ENCODE measurements around the gene SLC16A8. TPM values are rescaled to one million over a fixed set of nuclear protein-coding genes. Genes with fewer than 3 reads are reported as not detected.

The SLC16A8 gene
- total RNA-seq, 1 experiment from 2014 or later, result 1.1 TPM

DNA sequence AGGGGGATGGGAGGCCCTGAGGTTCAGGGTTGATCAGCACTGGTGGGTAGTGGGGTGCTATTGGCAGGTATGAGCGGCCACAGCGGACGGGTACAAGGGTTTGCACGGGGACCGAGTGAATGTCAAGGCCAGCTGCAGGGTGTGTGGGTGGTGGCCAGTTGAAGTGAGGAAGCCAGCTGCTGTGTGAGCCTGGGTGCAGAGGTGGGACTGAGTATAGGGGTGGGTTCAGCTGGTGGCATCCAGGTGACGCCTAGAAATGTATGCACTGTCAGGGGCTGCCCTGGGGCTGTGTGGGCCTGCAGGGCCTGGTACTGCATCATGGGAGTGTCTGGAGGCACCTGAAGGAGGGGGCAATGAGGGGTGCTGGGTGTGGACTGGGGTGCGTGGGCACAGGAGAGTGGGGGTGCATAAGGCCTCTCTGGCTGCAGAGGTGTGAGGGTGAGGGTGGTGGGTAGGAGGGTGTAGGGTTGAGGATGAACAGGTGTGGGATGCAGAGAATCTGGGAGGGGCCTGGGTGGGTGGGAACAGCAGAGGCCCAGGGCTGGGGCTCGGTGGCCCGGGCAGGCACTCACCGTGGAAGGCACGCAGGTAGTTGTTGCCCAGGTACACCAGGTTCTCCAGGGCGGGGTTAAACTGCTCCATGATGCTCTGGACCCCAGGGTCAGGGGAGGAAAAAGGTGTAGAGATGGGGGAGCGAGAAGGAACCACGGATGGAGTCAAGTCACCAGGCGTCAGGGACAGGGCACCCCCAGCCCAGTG, 24.8 kb upstream of the SLC16A8 start:
- H3K79me2 ChIP-seq (ENCODE audit: insufficient read depth, low read length), result no peaks in the 10 kb centered on the region
- H2BK12ac ChIP-seq (ENCODE audit: insufficient read length, low read depth, low read length), result no peak overlapping the region
- no peaks in the 10 kb centered on the region for H3K4me1 ChIP-seq (ENCODE audit: insufficient read depth, low read length)
- WGBS (ENCODE audit: extremely low coverage, insufficient read length, low lambda C conversion rate), result no CpG with 5 or more reads among the region's 15 CpGs
- H3K23ac ChIP-seq (ENCODE audit: insufficient read length, low read depth, low read length), result no peak overlapping the region
- no peaks in the 10 kb centered on the region for H3K9me3 ChIP-seq (ENCODE audit: control insufficient read depth, low read depth, low read length)
- no peak overlapping the region for H2BK15ac ChIP-seq (ENCODE audit: low read depth, low read length)
- H3K9me3 Mint-ChIP-seq, result peaks cover 0 to 3% of the 10 kb centered on the region in 2 experiments; a peak in 1 of 5 replicates
- H3T11ph ChIP-seq (ENCODE audit: low read length), result no peak overlapping the region
- no peak overlapping the region for H2BK20ac ChIP-seq (ENCODE audit: low read depth, low read length, poor library complexity, severe bottlenecking)
- H3K14ac ChIP-seq (ENCODE audit: insufficient read depth, low read length), result no peak overlapping the region
- no peak overlapping the region for H3K56ac ChIP-seq (ENCODE audit: insufficient read length, low read depth, low read length)
- no peak overlapping the region for H2AFZ ChIP-seq (ENCODE audit: low read length)
- no peaks in the 10 kb centered on the region for H3K27me3 ChIP-seq (ENCODE audit: insufficient read depth, low read length)
- no peak overlapping the region for H3K4me2 ChIP-seq (ENCODE audit: insufficient read depth, insufficient read length, low read length)
- TF ChIP-seq, protein P1, sequence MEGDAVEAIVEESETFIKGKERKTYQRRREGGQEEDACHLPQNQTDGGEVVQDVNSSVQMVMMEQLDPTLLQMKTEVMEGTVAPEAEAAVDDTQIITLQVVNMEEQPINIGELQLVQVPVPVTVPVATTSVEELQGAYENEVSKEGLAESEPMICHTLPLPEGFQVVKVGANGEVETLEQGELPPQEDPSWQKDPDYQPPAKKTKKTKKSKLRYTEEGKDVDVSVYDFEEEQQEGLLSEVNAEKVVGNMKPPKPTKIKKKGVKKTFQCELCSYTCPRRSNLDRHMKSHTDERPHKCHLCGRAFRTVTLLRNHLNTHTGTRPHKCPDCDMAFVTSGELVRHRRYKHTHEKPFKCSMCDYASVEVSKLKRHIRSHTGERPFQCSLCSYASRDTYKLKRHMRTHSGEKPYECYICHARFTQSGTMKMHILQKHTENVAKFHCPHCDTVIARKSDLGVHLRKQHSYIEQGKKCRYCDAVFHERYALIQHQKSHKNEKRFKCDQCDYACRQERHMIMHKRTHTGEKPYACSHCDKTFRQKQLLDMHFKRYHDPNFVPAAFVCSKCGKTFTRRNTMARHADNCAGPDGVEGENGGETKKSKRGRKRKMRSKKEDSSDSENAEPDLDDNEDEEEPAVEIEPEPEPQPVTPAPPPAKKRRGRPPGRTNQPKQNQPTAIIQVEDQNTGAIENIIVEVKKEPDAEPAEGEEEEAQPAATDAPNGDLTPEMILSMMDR (conservative IDR thresholded peaks at IDR 0.05), result no peak
- no peak overlapping the region for H2AK5ac ChIP-seq (ENCODE audit: insufficient read length, low read length)
- H4K91ac ChIP-seq (ENCODE audit: insufficient read length, low read depth, low read length), result no peak overlapping the region
- H3K27ac ChIP-seq (ENCODE audit: insufficient read length, low read depth, low read length), result no peak overlapping the region
- H3K18ac ChIP-seq (ENCODE audit: insufficient read length, low read depth, low read length), result no peak overlapping the region
- no peak overlapping the region for H3K4ac ChIP-seq (ENCODE audit: low read depth, low read length)
- DNase-seq, result no peak
- H3K79me1 ChIP-seq (ENCODE audit: insufficient read depth, low read depth, low read length, poor library complexity, severe bottlenecking), result no peaks in the 10 kb centered on the region
- H4K20me1 ChIP-seq (ENCODE audit: control insufficient read depth, insufficient read depth, insufficient read length), result peaks cover 1% of the 10 kb centered on the region
- H2BK120ac ChIP-seq (ENCODE audit: low read depth, low read length, poor library complexity, severe bottlenecking), result no peak overlapping the region
- no peak overlapping the region for H4K5ac ChIP-seq (ENCODE audit: insufficient read length, low read depth, low read length)
- H3K27ac Mint-ChIP-seq, result no peak overlapping the region; a peak in 1 of 7 replicates
- H3K4me1 Mint-ChIP-seq, result peaks cover 0 to 7% of the 10 kb centered on the region in 2 experiments; a peak in 2 of 4 replicates
- no peaks in the 10 kb centered on the region; the same call in 1 of the 2 replicates for H3K27me3 Mint-ChIP-seq (ENCODE audit: low read depth)
- H4K8ac ChIP-seq (replicated peaks; ENCODE audit: insufficient read length, low read depth, low read length), result no peak overlapping the region
- peaks cover 0 to 2% (median 0%) of the 10 kb centered on the region in 3 experiments; a peak in 3 of 7 replicates for H3K36me3 Mint-ChIP-seq (ENCODE audit: insufficient read depth in 1 of 3, low read depth in 3 of 3)
- no peak overlapping the region for H3K4me3 Mint-ChIP-seq
- H2BK5ac ChIP-seq (ENCODE audit: insufficient read length, low read length), result no peak overlapping the region
- no peaks in the 10 kb centered on the region for H3K23me2 ChIP-seq (ENCODE audit: insufficient read length, low read depth, low read length, poor library complexity, severe bottlenecking)
- no peak overlapping the region for H3K9ac ChIP-seq (ENCODE audit: extremely low read depth, insufficient read length, low read length)
